NCI-H1694 (cell line): ENCODE results near the gene IL17RD.
A peak's percentile ranks its signal among the peaks of the same experiment; 100 is the strongest.

Source experiments
- DNase-seq: peaks from one replicate; lab custom pipeline; 2025; lab: John Stamatoyannopoulos, UW

Gene IL17RD

DNA sequence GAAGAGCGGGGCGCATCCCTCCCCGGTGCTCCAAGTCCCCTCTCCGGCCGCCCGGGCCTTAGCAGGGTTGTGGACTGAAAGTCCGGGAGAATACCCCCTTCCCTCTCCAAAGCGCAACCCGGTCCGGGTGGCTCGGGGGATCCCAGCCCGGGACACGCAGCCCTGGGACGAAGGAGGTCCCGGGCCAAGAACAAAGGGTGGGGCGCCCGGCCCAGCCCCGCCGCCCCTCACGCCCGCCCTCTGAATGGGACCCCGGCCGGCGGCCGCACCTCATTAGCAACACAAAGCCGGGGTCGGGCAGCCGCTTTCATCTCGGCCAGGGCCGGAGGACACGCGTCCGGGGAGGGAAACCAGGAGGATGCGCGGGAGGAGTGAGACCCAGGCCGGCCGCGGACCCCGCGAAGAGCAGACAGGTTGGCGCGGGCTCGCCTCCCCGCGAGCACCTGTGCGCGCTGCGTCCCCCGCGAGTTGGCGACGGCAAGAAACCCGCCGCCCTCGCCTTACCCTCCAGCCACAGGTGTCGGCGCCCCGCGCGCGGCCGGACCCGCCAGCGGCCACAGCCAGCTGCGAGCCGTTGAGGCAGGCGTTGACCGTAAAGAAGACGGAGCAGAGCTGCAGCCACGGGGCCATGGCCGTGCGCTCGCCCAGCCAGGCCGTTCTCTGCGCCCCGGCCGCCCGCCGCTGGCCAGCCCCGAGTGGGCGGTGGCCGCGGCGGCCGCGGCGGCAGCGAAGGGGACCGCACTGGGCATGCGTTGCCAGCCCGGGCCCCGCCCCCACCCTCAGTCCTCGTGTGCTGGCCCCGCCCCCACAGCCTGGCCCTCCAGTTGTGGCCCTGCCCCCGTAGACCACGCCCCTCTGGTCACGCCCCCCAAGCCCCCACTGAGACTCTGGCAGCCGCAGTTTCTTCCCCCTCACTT lies at the start of gene IL17RD:
Gene IL17RD (minus strand): TSS at position 697 of the 917 bp plus-strand sequence. CDS start 67 bp downstream, at position 630.
- peak; percentile 14 for DNase-seq

DNA sequence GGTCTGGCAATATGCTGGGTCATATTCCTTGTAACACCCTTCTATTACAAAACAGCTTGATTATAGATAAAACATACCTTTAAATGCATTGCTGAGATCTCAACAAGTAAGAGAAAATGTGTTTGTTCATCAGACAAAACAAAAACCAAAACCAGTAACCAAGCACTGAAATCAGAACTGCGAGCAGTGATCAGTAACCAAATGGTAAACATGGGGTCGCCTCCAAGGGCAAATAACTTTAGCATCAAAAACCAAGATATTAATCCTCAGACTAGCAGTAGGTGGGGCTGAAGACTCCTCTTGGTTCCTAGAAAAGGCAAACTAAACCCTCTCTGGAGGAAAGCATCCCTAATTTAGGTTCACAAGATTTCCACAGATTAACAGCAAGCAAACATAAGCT lies 41.3 kb upstream of the IL17RD start:
- DNase-seq: no peak

GRCh38 chr3:57199895-57200297 lies 34.7 kb upstream of the IL17RD start, which contains the start of gene HESX1:
Gene HESX1, minus strand, starts transcription at chr3:57199978. Its CDS starts 60 bp downstream, at chr3:57199918.
- DNase-seq: no peak

DNA sequence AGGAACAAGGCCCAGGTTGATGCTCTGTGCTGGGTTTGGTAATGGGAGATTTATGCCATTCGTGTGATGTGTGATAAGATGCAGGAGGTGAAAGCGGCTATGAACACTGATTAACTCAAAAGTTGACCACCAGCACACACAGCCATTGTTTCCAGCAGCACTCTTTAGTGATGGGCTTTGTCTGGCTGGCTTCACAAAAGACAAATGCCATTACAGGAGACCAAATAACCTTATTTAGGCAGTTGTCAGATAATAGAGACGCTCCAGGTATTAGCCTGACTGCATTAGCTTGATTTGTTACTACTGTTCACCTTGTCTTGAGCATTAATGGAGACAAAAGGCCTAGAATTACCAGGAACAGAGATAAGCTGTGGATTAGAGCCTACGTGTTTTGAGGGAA lies 29.5 kb upstream of the IL17RD start:
- no peak for DNase-seq

DNA sequence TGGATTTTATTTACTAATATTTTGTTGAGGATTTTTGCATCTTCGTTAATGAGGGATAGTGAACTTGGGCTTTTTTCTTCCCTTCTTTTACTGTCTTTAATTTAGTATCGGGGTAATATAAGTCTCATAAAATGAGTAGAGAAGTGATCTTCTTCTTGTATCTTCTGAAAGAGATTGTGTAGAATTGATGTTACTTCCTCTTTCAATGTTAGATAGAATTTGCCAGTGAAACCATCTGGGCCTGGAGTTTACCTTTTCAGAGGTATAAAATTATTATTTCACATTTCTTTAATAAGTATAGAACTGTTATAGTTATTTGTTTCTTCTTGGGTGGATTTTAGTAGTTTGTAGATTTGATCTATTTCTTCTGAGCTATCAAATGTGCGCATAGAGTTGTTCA lies 26.9 kb upstream of the IL17RD start:
- no peak for DNase-seq

- no peak for DNase-seq
Measured at GRCh38 chr3:57184526-57184925, 19.4 kb upstream of the IL17RD start.

DNA sequence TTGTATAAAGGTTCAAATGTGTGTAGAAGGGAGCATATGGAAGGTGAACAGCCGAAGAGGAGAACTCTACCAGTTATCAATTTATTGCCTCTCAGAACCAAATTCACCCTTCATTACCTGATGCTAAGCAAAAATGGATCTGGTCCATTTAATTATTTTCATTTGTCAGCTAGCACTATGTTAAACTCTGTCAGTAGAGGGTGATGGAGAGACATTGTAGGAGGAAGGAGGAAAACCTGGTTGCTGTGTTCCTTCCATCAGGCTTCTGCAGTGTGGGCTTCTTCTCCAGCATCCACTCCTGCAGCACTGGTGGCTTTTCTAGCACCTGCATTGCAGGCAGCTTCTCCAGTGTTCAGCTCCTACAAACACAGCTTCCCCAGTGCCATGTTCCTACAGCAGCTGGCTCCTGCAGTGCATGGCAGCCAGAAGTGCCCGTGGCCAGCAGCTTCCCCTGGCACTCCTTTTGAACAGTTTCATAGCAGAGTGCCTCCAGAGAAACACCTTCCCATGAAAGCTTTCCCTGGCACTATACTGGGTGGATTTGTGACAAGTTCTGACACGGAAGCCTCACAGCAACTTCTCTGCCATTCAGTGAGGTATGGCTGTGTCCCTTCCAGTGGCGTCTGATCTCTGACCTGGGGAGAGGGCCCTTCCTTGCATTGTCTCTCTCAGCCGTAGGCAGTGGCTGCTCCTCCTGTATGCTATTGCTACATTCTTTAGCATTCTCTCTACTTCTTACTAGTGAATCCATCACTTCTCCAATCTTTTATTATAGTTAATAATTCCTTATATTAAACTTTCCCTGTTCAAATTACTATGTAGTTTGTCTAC lies 14.6 kb upstream of the IL17RD start:
- no peak for DNase-seq

DNA sequence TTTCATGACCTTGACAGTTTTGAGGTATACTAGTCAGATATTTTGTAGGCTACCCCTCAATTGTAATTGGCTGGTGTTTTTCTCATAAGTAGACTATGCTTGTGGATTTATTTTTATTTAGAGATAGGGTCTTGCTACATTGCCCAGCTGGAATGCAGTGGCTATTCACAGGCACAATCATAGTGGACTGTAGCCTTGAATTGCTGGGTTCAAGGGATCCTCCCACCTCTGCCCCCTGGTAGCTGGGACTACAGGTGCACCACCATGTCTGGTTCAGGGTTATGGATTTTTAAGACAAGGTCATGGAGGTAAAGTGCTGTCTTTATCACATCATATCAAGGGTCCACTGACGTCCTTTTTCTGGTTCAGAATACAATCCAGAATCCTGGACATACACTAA lies 10.9 kb upstream of the IL17RD start:
- DNase-seq: no peak

DNA sequence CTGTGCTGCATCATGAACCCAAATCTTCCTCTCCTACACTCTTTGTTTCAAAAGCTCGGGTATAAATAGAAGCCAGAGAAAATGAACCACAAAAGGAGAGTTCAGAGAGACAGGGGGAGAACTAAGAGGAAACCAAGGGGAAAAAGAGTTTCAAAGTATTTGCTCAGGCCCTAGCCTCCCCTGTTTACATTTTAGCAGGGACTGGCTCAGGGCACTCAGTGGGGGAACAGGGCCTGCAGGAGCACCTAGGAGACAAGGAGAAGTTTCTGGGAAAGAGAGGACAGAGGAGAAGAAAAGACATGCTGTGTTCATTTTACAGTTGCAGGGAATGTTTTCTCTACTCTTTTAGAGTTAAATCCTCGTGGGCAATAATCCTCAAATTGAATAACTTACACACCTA lies 8.5 kb upstream of the IL17RD start:
- DNase-seq: no peak

DNA sequence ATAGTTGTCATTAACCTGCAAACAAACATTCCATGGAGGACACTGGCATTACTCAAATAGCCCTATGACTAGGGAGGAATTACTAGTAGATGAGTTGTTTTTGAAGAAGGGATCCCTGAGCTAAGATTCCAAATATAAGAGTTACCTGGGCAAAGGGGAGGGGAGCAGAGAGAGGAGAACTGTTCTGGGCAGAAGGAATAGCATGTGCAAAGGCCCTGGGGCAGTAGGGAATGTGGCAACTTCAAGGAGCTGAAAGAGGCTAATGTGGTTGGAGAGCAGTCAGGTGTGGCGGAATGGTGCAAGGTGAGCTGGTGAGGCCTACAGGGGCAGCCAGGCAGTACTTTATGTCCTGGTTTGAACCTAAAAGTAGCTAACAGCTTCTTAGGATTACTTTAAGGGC lies 5.8 kb upstream of the IL17RD start:
- DNase-seq: no peak

GRCh38 chr3:57169872-57170623 lies 4.9 kb upstream of the IL17RD start:
- peak; percentile 9 for DNase-seq

DNA sequence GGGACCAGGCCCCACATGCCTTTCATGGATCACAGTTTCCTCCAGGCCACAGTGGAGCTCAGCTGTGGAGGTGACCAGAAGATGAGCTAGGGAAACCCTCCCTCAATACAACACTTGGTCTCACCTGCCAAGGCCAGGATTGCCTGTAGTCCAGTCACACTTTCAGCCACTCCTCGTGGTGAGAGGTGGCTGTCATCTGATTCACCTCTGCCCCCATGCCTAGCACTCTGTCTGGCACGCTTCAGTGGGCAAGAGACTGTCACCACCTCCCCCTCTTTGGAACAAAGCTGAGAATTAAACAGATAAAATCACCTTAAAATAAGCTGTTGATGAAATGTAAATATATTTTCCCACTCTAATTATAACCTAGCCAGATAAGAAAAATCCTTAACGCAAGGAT lies 4.0 kb upstream of the IL17RD start:
- no peak for DNase-seq

GRCh38 chr3:57168151-57168550 lies 3.0 kb upstream of the IL17RD start:
- DNase-seq: no peak

GRCh38 chr3:57166660-57167059 lies 1.5 kb upstream of the IL17RD start:
- DNase-seq: no peak

GRCh38 chr3:57165641-57166040 lies 488 bp upstream of the IL17RD start:
- DNase-seq: no peak

GRCh38 chr3:57164217-57164656 lies 916 bp downstream of the IL17RD start:
- no peak for DNase-seq

GRCh38 chr3:57163751-57164150 lies 1.4 kb downstream of the IL17RD start:
- DNase-seq: no peak

DNA sequence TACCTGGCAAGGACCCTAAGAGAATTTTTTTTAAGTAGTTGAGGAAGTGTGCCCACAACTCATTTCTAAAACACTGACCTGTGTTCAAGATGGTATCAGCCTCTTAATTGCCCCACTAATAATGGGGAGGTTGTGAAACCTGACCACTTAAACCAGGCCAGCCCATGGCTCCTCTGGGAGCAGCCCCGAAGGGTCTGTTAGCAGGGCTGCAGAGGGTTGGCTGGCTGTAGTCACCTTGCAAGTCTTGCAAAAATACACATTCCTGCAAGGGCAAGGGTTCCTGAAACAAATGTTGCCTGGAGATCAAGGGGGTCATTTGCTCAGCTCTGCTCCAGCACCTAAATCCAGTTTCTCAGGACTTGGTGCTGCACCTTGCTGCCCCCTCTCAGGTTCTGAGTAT lies 3.2 kb downstream of the IL17RD start:
- no peak for DNase-seq

DNA sequence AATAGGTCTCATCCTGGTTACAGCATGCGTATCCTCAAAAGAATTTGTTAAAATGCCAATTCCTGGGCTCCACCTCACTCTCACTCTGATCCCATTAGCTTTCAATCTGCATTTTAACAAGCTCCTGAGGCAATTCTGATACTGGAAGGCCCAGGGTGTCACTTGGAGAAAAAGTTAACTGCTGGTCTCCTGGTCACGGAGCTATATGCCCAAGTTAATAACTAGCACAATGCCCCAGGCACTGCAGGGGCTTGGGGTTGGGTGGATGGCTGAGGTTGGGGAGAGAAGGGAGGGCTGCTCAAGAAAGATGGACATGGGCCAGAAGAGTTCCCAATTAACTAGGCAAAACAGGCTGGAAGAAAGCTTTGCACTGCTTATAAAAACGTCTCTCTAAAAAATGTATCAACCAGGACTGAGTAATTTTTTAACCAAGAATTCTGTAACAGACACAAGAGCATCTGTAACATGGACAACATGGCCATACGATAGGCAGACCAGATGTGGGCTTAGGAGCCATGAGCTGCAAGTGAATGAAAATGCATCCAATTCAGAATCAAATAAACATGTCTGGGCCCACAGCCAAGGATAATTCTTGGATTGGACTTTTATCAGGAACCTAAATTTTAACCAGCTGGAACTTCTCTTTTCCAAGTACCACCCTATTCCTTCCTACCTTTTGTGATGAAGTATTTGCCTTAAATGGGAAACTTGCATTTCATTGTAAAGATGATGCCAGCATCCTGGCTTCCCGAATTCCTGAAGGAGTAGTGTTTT lies 4.2 kb downstream of the IL17RD start:
- DNase-seq: no peak

- DNase-seq: no peak
Measured at GRCh38 chr3:57160076-57160764, 4.9 kb downstream of the IL17RD start.
